ENCODE data around the gene ADCK2. TPM values are rescaled to one million over a fixed set of nuclear protein-coding genes. Genes with fewer than 3 reads are reported as not detected.
"Not testable (repeated sequence)": the region's sequence is repeated elsewhere in the genome, so short reads cannot be mapped to it uniquely, and the experiment has no call there.

ADCK2 gene
- total and polyA plus RNA-seq, 9 donors = 11.0 to 18.1 (median 14.2) TPM

DNA sequence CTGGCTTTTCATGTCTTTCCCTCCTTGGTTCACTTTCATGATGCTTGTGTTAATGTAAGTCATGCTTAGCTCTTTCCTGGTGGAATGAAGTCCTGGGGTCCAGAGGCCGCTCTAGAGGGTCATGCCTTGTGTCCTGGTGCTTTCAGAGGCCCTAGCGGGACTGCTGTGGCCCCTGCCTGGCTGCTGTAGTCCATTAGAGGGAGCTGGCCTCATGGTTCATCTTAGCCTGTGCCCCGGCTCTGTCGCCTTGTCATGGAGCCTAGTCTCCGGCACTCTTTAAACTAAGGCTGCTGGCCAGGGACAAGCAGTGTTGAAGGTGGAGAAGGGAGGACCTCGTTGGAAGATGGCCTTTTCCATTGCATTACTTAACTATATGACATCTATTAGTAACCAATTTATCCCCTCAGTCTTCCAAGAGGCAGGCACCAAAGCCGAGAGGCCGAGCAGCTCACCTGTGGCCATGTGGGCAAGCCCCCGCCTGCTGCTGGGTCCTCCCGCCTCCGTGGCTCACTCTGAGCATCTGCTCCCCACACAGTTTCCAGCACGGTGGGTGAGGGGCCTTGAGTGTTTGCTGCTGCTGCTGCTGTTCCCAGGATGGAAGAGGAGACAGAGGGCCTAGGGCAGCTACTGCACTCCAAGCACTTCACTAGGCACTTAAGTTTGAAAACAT lies 18.8 kb downstream of the ADCK2 start:
- Histone ChIP-seq H3K27ac (ENCODE audit: low read length) (no peak overlapping the region), H3K36me3 (ENCODE audit: control insufficient read depth, insufficient read depth, low read length) (peaks cover 47% of the 10 kb centered on the region), H3K9me3 (replicated peaks; ENCODE audit: control insufficient read depth, low read depth, low read length) (no peaks in the 10 kb centered on the region), H3K4me3 (ENCODE audit: low read length) (no peak overlapping the region), H3K4me1 (ENCODE audit: control insufficient read depth, insufficient read depth, low read length) (peaks cover 7% of the 10 kb centered on the region), H3K27me3 (ENCODE audit: control insufficient read depth, insufficient read depth, low read length) (no peaks in the 10 kb centered on the region)
- DNase-seq = no peak
- WGBS (ENCODE audit: insufficient coverage) = 93% methylated on average over 4 of the region's 12 CpGs

DNA sequence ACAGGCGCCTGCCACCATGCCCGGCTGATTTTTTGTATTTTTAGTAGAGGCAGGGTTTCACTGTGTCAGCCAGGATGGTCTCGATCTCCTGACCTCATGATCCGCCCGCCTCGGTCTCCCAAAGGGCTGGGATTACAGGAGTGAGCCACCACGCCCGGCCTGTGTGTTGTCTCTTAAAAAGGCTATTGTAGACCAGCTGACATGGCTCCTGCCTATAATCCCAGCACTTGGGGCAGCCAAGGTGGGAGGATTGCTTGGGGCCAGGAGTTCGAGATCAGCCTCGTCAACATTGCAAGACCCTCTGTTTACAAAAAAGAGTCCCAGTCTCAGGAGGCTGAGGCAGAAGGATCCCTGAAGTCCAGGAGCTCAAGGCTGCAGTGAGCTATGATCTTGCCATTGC lies 21.1 kb downstream of the ADCK2 start:
- H3K4me1 ChIP-seq (ENCODE audit: control insufficient read depth, insufficient read depth, low read length) = peaks cover 19% of the 10 kb centered on the region
- WGBS (ENCODE audit: insufficient coverage) = 97% methylated on average over 5 of the region's 10 CpGs
- DNase-seq; H3K27ac ChIP-seq (ENCODE audit: low read length); H3K27me3 ChIP-seq (ENCODE audit: control insufficient read depth, insufficient read depth, low read length); H3K9me3 ChIP-seq (replicated peaks; ENCODE audit: control insufficient read depth, low read depth, low read length); H3K4me3 ChIP-seq (ENCODE audit: low read length): not testable (repeated sequence)
- peaks cover 30% of the 10 kb centered on the region for H3K36me3 ChIP-seq (ENCODE audit: control insufficient read depth, insufficient read depth, low read length)

- Histone ChIP-seq H3K4me1 (ENCODE audit: control insufficient read depth, insufficient read depth, low read length) (peaks cover 19% of the 10 kb centered on the region), H3K4me3 (ENCODE audit: low read length) (no peak overlapping the region), H3K27ac (ENCODE audit: low read length) (no peak overlapping the region), H3K36me3 (ENCODE audit: control insufficient read depth, insufficient read depth, low read length) (peaks cover 25% of the 10 kb centered on the region), H3K27me3 (ENCODE audit: control insufficient read depth, insufficient read depth, low read length) (no peaks in the 10 kb centered on the region), H3K9me3 (replicated peaks; ENCODE audit: control insufficient read depth, low read depth, low read length) (no peaks in the 10 kb centered on the region)
- WGBS (ENCODE audit: insufficient coverage) = 94% methylated on average over 2 of the region's 6 CpGs
- no peak for DNase-seq
Measured at GRCh38 chr7:140694592-140694991, 21.8 kb downstream of the ADCK2 start.

DNA sequence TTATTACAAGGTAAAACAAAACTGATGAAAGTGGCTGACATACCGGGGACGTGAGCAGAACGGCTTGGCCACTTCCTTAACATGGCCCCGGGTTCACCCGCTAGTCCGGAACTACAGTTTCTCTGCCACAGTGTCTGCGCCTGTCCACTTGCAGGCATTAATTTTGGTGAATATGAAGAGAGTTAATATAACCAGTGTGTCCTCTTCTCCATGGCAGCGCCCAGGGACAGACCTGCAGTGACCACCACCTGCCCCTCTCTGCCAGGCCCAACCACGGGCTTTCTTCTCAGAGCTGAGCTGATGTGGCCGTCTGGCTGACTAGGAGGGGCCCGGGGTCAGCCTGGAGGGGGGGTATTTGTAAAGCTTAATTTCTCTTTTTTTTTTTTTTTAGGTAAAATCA lies 22.6 kb downstream of the ADCK2 start:
- 94% methylated on average over 3 of the region's 11 CpGs for WGBS (ENCODE audit: insufficient coverage)
- Histone ChIP-seq H3K4me3 (ENCODE audit: low read length) (no peak overlapping the region), H3K27ac (ENCODE audit: low read length) (no peak overlapping the region), H3K9me3 (replicated peaks; ENCODE audit: control insufficient read depth, low read depth, low read length) (no peaks in the 10 kb centered on the region), H3K36me3 (ENCODE audit: control insufficient read depth, insufficient read depth, low read length) (peaks cover 20% of the 10 kb centered on the region), H3K27me3 (ENCODE audit: control insufficient read depth, insufficient read depth, low read length) (no peaks in the 10 kb centered on the region), H3K4me1 (ENCODE audit: control insufficient read depth, insufficient read depth, low read length) (peaks cover 19% of the 10 kb centered on the region)
- no peak for DNase-seq

- peaks cover 19% of the 10 kb centered on the region for H3K36me3 ChIP-seq (ENCODE audit: control insufficient read depth, insufficient read depth, low read length)
- peak overlapping the region; percentile 99 for H3K27ac ChIP-seq (ENCODE audit: low read length)
- no peaks in the 10 kb centered on the region for H3K9me3 ChIP-seq (replicated peaks; ENCODE audit: control insufficient read depth, low read depth, low read length)
- H3K4me3 ChIP-seq (ENCODE audit: low read length) = peak overlapping the region; percentile 92
- 18% methylated on average over 20 of the region's 23 CpGs for WGBS (ENCODE audit: insufficient coverage)
- H3K27me3 ChIP-seq (ENCODE audit: control insufficient read depth, insufficient read depth, low read length) = no peaks in the 10 kb centered on the region
- H3K4me1 ChIP-seq (ENCODE audit: control insufficient read depth, insufficient read depth, low read length) = peaks cover 19% of the 10 kb centered on the region
- DNase-seq = peak; percentile 97
Measured at GRCh38 chr7:140696024-140696679, 23.4 kb downstream of the ADCK2 start.

DNA sequence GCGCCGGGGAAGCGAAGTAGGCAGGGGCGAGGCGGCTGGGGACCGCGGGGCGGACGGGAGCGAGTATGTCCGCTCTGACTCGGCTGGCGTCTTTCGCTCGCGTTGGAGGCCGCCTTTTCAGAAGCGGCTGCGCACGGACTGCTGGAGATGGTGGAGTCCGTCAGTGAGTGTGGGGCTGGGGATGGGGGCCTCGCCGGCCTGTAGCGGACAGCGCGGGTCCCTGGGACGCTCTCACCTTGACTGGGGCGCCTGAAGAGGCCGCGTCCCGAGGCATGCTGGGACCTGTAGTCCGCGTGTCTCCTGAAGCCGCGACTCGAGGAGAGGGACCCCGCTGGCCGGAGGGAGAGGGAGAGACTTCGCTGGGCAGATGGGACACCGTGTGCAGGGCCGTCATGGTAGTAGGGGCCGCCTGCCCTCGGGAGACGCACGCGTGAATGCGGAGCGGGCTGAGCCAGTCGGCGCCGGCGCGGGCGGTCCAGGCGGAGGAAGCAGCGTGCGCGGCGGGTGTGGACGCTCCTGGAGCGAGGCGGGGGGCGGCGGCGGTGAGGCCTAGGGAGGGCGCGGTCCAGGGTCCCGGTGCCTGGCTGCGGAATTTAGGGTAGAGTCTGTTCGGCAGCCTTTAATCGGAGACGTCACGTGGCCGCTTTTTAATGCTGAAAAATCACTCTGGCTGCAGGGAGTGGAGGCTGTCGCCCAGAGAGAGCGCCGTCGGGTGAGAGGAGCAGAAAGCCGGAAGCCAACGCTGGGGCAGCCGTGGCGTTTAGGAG lies 24.1 kb downstream of the ADCK2 start, which contains the start of gene NDUFB2:
TSS of gene NDUFB2 (plus strand) at position 29 of the 767 bp plus-strand sequence. CDS start at position 66, 37 bp downstream.
- peak; percentile 93 for DNase-seq
- H3K27me3 ChIP-seq (ENCODE audit: control insufficient read depth, insufficient read depth, low read length) = no peaks in the 10 kb centered on the region
- H3K4me1 ChIP-seq (ENCODE audit: control insufficient read depth, insufficient read depth, low read length) = peaks cover 19% of the 10 kb centered on the region
- H3K36me3 ChIP-seq (ENCODE audit: control insufficient read depth, insufficient read depth, low read length) = peaks cover 12% of the 10 kb centered on the region
- H3K4me3 ChIP-seq (ENCODE audit: low read length) = peak within 1 kb of the TSS; percentile 92
- H3K9me3 ChIP-seq (replicated peaks; ENCODE audit: control insufficient read depth, low read depth, low read length) = no peaks in the 10 kb centered on the region
- under 1% methylated on average over 75 of the region's 82 CpGs for WGBS (ENCODE audit: insufficient coverage)
- peak within 1 kb of the TSS; percentile 99 for H3K27ac ChIP-seq (ENCODE audit: low read length)

DNA sequence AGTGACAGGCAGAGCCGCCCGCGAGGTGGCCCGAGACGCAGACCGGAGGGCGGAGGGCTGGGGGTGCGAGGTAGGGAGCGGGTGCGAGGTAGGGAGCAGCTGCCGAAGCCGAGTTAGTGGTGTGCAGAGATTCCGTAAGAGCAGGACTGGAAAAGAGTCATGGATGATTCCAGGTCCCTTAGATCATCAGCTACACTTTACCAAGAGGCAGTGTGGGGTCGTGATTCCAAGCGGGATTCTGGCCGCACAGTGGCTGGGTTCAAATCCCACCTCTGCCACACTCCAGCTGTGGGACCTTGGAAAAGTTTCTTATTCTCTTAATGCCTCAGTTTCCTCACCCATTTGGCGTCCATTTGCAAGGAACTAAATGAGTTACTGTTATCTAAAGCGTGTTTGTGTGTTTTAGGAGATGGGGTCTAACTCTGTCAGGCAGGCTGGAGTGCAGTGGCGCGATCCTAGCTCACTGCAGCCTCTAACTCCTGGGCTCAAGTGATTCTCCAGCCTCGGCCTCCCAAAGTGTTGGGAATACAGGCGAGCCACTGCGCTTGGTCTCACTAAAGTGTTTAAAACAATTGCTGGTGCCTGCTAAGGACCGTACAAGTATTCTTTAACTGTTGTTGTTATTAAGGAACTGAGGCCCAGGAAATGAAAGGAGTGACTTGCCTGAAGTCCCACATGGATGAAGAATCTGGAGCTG lies 24.9 kb downstream of the ADCK2 start:
- 30% methylated on average over 16 of the region's 24 CpGs for WGBS (ENCODE audit: insufficient coverage)

GRCh38 chr7:140698477-140698876 lies 25.7 kb downstream of the ADCK2 start:
- no peak overlapping the region for H3K4me3 ChIP-seq (ENCODE audit: low read length)
- peaks cover 19% of the 10 kb centered on the region for H3K4me1 ChIP-seq (ENCODE audit: control insufficient read depth, insufficient read depth, low read length)
- peaks cover 4% of the 10 kb centered on the region for H3K36me3 ChIP-seq (ENCODE audit: control insufficient read depth, insufficient read depth, low read length)
- no peak for DNase-seq
- WGBS (ENCODE audit: insufficient coverage) = 76% methylated on average over 8 of the region's 8 CpGs
- H3K27me3 ChIP-seq (ENCODE audit: control insufficient read depth, insufficient read depth, low read length) = no peaks in the 10 kb centered on the region
- no peaks in the 10 kb centered on the region for H3K9me3 ChIP-seq (replicated peaks; ENCODE audit: control insufficient read depth, low read depth, low read length)
- no peak overlapping the region for H3K27ac ChIP-seq (ENCODE audit: low read length)

More for the DNA sequence above, 24.9 kb downstream of the ADCK2 start:
- peaks cover 5% of the 10 kb centered on the region for H3K36me3 ChIP-seq (ENCODE audit: control insufficient read depth, insufficient read depth, low read length)
- H3K27ac ChIP-seq (ENCODE audit: low read length) = peak overlapping the region; percentile 99
- H3K4me3 ChIP-seq (ENCODE audit: low read length) = peak overlapping the region; percentile 92
- H3K27me3 ChIP-seq (ENCODE audit: control insufficient read depth, insufficient read depth, low read length) = no peaks in the 10 kb centered on the region
- no peak for DNase-seq
- H3K4me1 ChIP-seq (ENCODE audit: control insufficient read depth, insufficient read depth, low read length) = peaks cover 19% of the 10 kb centered on the region
- no peaks in the 10 kb centered on the region for H3K9me3 ChIP-seq (replicated peaks; ENCODE audit: control insufficient read depth, low read depth, low read length)

GRCh38 chr7:140702774-140703173 lies 30.0 kb downstream of the ADCK2 start:
- peaks cover 6% of the 10 kb centered on the region for H3K4me1 ChIP-seq (ENCODE audit: control insufficient read depth, insufficient read depth, low read length)
- no peaks in the 10 kb centered on the region for H3K27me3 ChIP-seq (ENCODE audit: control insufficient read depth, insufficient read depth, low read length)
- H3K4me3 ChIP-seq (ENCODE audit: low read length) = no peak overlapping the region
- no peak overlapping the region for H3K27ac ChIP-seq (ENCODE audit: low read length)
- no peak for DNase-seq
- peaks cover 18% of the 10 kb centered on the region for H3K36me3 ChIP-seq (ENCODE audit: control insufficient read depth, insufficient read depth, low read length)
- H3K9me3 ChIP-seq (replicated peaks; ENCODE audit: control insufficient read depth, low read depth, low read length) = no peaks in the 10 kb centered on the region
- WGBS (ENCODE audit: insufficient coverage) = 90% methylated on average over 6 of the region's 10 CpGs

Data from muscle of leg (tissue), 11 donors.